Uterus (tissue), 4 donors: ENCODE data around the gene FARS2. TPM values are rescaled to one million over a fixed set of nuclear protein-coding genes. Genes with fewer than 3 reads are reported as not detected.

Experiments
- DNase-seq, 2 donors: peaks; one replicate each; pipeline ENCODE4 v3.0.0-alpha.2; 2019 to 2020
- H3K27ac ChIP-seq, 2 donors: fragments of 200-600 bp; sonication (generic); 1 replicate in 1 of 2; 2 replicates in 1 of 2; pipeline ENCODE4 v1.5.1; 2016 to 2018
- H3K27me3 ChIP-seq, 2 donors: fragments of 200-600 bp; sonication (generic); one replicate each; pipeline ENCODE4 v1.5.1; 2018 to 2019; ENCODE audit warnings: control low read depth in 1 of 2
- H3K36me3 ChIP-seq, 2 donors: fragments of 200-600 bp; sonication (generic); one replicate each; pipeline ENCODE4 v1.5.1; 2019; ENCODE audit warnings: control low read depth in 1 of 2
- H3K4me1 ChIP-seq, 2 donors: fragments of 200-600 bp; sonication (generic); one replicate each; pipeline ENCODE4 v1.5.1; 2018 to 2019; ENCODE audit warnings: control low read depth in 1 of 2
- H3K4me3 ChIP-seq, 2 donors: fragments of 200-600 bp; sonication (generic); 1 replicate in 1 of 2; 2 replicates in 1 of 2; pipeline ENCODE4 v1.5.1; 2018 to 2019; ENCODE audit warnings: mild to moderate bottlenecking in 1 of 2
- H3K9me3 ChIP-seq, 2 donors: fragments of 200-600 bp; sonication (generic); one replicate each; pipeline ENCODE4 v1.5.1; 2019; ENCODE audit warnings: control low read depth in 1 of 2
- POLR2A ChIP-seq, 2 donors: fragments of 450-650 bp; IDR thresholded peaks; one replicate each; pipeline ENCODE4 v1.6.1; 2016; ENCODE audit warnings: antibody characterized with exemption in 2 of 2, mild to moderate bottlenecking in 1 of 2, moderate library complexity in 1 of 2
- intact Hi-C: fragments of 100-400 bp; cut with DNase I; formaldehyde crosslinking; loops from one replicate; pipeline ENCODE4 v1.15.1; 2023; ENCODE audit warnings: low total_unique reads
- total RNA-seq, 4 donors: library from RNA; depleted of rRNA in 3 of 4; stranded (reverse); fragments of >200 nt in 3 of 4; gene quantifications; one replicate each; pipeline versions ENCODE4 v1.1.0 to v1.2.4, GENCODE V29; 2014 to 2023
- TF ChIP-seq, protein P1 (sequence below), 4 experiments: fragments of 200-600 bp in 2 of 4; fragments of 450-650 bp in 2 of 4; sonication (generic) in 2 of 4; IDR thresholded peaks; one replicate each; pipeline ENCODE4 v1.5.1; 2016 to 2019; ENCODE audit warnings: antibody characterized with exemption in 4 of 4, mild to moderate bottlenecking in 2 of 4, moderate library complexity in 1 of 4
- donor health status: DM: yes; HTN: yes; CAD: no.

FARS2 gene
- total RNA-seq, 4 donors from 2014 or later = 14.4 to 32.5 (median 25.6) TPM

DNA sequence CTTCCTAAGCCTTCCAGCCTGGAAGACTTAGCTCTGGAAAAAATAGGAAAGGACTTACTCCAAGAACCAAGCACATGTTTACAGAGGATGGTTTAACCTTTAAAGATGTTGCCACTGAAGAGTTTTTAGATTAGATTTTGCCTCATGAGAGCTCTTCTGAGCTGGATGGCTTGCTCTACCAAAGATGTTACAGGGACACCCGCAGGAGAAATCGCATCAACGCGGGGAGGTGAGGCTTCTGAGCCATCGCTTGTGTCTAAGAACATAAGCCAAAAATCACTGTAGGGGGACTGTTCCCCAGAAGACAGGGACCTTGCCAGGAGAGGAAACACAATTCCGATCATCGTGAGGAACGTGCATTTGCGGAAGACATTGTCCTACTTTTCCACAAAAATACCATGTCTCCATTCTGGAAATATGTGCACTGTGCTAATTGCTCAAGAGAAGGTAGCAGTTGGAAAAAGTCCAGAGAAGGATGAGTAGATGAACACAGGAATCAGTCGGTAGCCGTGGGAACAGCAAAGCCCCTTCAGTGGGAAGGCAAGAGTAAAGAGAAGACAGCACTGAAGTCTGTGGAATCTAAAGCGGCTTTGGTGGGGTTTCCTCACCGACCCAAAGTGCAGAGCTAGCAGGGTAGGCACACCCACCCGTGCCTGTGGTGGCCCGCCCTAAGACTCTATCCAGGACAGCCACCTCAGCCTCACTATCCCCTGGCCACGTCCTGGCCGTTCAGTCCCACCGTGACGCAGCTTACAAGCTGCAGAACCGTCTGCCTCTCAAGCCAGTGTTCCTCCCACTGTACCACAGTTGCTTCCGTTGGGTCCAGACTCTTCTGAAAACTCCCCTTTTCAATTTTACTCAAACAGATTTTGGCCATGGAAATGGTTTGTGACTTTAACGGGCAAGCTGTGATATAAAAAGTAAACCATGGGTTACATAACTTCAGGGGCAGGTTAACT lies 410.6 kb downstream of the FARS2 start:
- peak in 1 of 2 donors; percentile 51 for DNase-seq
- intact Hi-C loops = no loop called here
- TF ChIP-seq, protein P1, sequence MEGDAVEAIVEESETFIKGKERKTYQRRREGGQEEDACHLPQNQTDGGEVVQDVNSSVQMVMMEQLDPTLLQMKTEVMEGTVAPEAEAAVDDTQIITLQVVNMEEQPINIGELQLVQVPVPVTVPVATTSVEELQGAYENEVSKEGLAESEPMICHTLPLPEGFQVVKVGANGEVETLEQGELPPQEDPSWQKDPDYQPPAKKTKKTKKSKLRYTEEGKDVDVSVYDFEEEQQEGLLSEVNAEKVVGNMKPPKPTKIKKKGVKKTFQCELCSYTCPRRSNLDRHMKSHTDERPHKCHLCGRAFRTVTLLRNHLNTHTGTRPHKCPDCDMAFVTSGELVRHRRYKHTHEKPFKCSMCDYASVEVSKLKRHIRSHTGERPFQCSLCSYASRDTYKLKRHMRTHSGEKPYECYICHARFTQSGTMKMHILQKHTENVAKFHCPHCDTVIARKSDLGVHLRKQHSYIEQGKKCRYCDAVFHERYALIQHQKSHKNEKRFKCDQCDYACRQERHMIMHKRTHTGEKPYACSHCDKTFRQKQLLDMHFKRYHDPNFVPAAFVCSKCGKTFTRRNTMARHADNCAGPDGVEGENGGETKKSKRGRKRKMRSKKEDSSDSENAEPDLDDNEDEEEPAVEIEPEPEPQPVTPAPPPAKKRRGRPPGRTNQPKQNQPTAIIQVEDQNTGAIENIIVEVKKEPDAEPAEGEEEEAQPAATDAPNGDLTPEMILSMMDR (IDR thresholded peaks at IDR 0.05) = no peak
- no peak for TF ChIP-seq POLR2A (IDR thresholded peaks at IDR 0.05)
- Histone ChIP-seq H3K36me3 (no peaks in the 10 kb centered on the region), H3K9me3 (no peaks in the 10 kb centered on the region), H3K27ac (peak overlapping the region; percentile 50 to 70), H3K4me1 (peaks cover 0 to 9% of the 10 kb centered on the region in 2 donors), H3K4me3 (no peak overlapping the region), H3K27me3 (no peaks in the 10 kb centered on the region)

DNA sequence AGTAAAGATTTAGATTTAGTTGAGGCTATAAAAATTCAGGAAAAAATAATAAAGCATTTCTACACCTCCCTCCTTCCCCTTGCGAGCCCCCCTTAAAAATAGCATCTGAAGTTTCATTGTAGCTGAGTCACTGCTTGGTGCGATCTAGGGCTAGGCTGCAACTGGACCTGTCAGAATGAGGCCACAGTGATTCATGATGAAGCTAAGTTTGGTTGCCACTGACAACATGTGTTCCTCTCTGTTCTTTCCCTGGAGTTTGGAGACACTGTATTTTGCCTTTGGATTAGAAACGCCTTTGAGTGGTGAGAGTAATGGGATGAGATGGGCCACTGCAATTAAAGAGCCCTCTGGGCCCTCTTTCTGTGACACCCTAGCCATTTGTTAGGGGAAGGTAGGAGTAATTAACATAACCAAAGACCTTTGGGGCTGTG lies 411.3 kb downstream of the FARS2 start:
- H3K36me3 ChIP-seq = no peaks in the 10 kb centered on the region
- H3K4me1 ChIP-seq = peaks cover 0 to 9% of the 10 kb centered on the region in 2 donors
- no peaks in the 10 kb centered on the region for H3K27me3 ChIP-seq
- DNase-seq = peak; percentile 60 to 67
- no peak overlapping the region for H3K4me3 ChIP-seq
- TF ChIP-seq, protein P1 (IDR thresholded peaks at IDR 0.05) = no peak
- no peak for TF ChIP-seq POLR2A (IDR thresholded peaks at IDR 0.05)
- peak overlapping the region; percentile 50 to 70 for H3K27ac ChIP-seq
- intact Hi-C loops = no loop called here
- H3K9me3 ChIP-seq = no peaks in the 10 kb centered on the region

DNA sequence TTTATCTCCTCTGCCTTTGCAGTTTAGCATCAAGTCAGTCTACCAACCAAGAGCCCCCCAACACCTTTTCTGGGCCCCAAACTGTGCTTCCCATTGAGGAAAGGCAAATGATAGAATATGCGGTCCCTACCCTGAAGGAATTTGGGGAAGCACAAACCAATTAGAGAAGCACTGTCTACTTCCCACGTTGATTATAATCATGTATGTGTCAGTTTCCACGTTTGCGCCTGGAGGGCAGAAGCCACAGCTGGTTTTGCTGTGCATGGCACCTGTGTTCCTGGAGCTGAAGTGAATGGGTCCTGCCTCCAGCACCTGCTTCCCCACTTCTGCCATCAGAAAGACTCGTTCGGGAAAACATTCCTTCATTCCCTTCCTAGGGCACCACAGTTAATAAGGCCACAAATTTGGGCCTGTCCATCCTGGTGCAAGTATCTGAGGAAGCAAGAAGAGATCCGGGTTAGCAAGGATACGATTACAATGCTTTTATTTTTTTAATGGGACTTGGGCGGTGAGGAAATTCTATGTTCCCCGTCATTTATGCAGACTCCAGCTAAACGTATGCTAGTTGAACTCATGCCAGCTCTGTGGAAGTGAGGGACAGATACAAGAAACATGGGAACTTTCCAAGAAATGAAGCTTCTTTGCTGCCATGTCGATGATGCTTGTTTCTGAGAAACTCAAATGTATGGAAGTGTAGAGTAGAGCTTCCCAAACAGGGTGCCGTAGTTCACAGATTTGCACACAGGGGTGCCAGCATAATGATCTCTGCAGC lies 411.9 kb downstream of the FARS2 start:
- H3K4me1 ChIP-seq = peaks cover 0 to 9% of the 10 kb centered on the region in 2 donors
- intact Hi-C loops = no loop called here
- no peak for DNase-seq

DNA sequence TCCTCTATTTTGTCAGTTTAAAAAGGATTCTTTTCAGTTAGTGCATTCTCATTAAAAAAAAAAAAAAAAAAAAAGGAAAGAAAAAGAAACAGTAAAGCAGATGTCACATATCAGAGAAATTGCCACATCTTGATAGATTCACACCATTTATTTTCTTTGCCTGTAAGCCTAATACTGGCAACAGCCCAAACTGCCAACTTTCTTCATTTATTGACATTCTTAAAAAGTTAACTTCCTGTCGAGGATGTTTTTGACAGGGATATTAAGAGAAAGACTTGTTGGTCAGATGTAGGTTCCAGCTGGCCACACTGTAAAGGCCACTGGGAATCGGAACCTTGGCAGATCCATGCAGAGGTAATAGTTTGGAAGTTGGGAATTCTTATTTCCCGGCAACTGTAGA lies 412.8 kb downstream of the FARS2 start:
- intact Hi-C loops = no loop called here
- H3K36me3 ChIP-seq = no peaks in the 10 kb centered on the region
- no peak overlapping the region for H3K4me3 ChIP-seq
- no peak overlapping the region for H3K27ac ChIP-seq
- peaks cover 0 to 9% of the 10 kb centered on the region in 2 donors for H3K4me1 ChIP-seq
- H3K9me3 ChIP-seq = no peaks in the 10 kb centered on the region
- no peaks in the 10 kb centered on the region for H3K27me3 ChIP-seq
- TF ChIP-seq, protein P1 (IDR thresholded peaks at IDR 0.05) = no peak
- no peak for TF ChIP-seq POLR2A (IDR thresholded peaks at IDR 0.05)
- no peak for DNase-seq

More for the DNA sequence above, 411.9 kb downstream of the FARS2 start:
- no peak overlapping the region for H3K4me3 ChIP-seq
- H3K27ac ChIP-seq = no peak overlapping the region
- no peaks in the 10 kb centered on the region for H3K27me3 ChIP-seq
- H3K9me3 ChIP-seq = no peaks in the 10 kb centered on the region
- no peaks in the 10 kb centered on the region for H3K36me3 ChIP-seq
- TF ChIP-seq, protein P1 (IDR thresholded peaks at IDR 0.05) = no peak
- TF ChIP-seq POLR2A (IDR thresholded peaks at IDR 0.05) = no peak
